Measurements from ENCODE around the gene RFPL2.
"Not testable (repeated sequence)": the region's sequence is repeated elsewhere in the genome, so short reads cannot be mapped to it uniquely, and the experiment has no call there.

Gene RFPL2

GRCh38 chr22:32205974-32206773, 1.3 kb upstream of the RFPL2 start:
- no peak for DNase-seq (ENCODE audit: low read depth)

- DNase-seq (ENCODE audit: low read depth): no peak
Measured at GRCh38 chr22:32204040-32204855, 625 bp downstream of the RFPL2 start.

- DNase-seq (ENCODE audit: low read depth): no peak
Measured at GRCh38 chr22:32203181-32204039, 1.5 kb downstream of the RFPL2 start.

- no peak for DNase-seq (ENCODE audit: low read depth)
Measured at GRCh38 chr22:32202539-32203180, 2.2 kb downstream of the RFPL2 start.

- no peak for DNase-seq (ENCODE audit: low read depth)
Measured at GRCh38 chr22:32202161-32202538, 2.7 kb downstream of the RFPL2 start.

GRCh38 chr22:32200752-32201151, 4.1 kb downstream of the RFPL2 start:
- no peak for DNase-seq (ENCODE audit: low read depth)

- DNase-seq (ENCODE audit: low read depth): no peak
Measured at GRCh38 chr22:32199961-32200360, 4.9 kb downstream of the RFPL2 start.

- no peak for DNase-seq (ENCODE audit: low read depth)
Measured at GRCh38 chr22:32199341-32199740, 5.5 kb downstream of the RFPL2 start.

GRCh38 chr22:32197553-32198226, 7.2 kb downstream of the RFPL2 start:
- DNase-seq (ENCODE audit: low read depth): not testable (repeated sequence)

- DNase-seq (ENCODE audit: low read depth): not testable (repeated sequence)
Measured at GRCh38 chr22:32195900-32196299, 9.0 kb downstream of the RFPL2 start.

- not testable (repeated sequence) for DNase-seq (ENCODE audit: low read depth)
Measured at GRCh38 chr22:32193346-32193745, 11.5 kb downstream of the RFPL2 start.

- not testable (repeated sequence) for DNase-seq (ENCODE audit: low read depth)
Measured at GRCh38 chr22:32191021-32191420, 13.9 kb downstream of the RFPL2 start.

- DNase-seq (ENCODE audit: low read depth): no peak
Measured at GRCh38 chr22:32185821-32186220, 19.1 kb downstream of the RFPL2 start.

- no peak for DNase-seq (ENCODE audit: low read depth)
Measured at GRCh38 chr22:32183625-32184024, 21.2 kb downstream of the RFPL2 start.

GRCh38 chr22:32181043-32181442, 23.8 kb downstream of the RFPL2 start:
- no peak for DNase-seq (ENCODE audit: low read depth)

- no peak for DNase-seq (ENCODE audit: low read depth)
Measured at GRCh38 chr22:32177221-32177765, 27.6 kb downstream of the RFPL2 start.

GRCh38 chr22:32175683-32176644, 28.9 kb downstream of the RFPL2 start:
- DNase-seq (ENCODE audit: low read depth): no peak

GRCh38 chr22:32175115-32175514, 29.8 kb downstream of the RFPL2 start:
- DNase-seq (ENCODE audit: low read depth): no peak

GRCh38 chr22:32165681-32166080, 39.2 kb downstream of the RFPL2 start:
- DNase-seq (ENCODE audit: low read depth): no peak

All from T follicular helper cell (primary cell).